HG03045 (cell line): ENCODE measurements around the gene RAB1A.
A peak's percentile ranks its signal among the peaks of the same experiment; 100 is the strongest.

Experiments used
- ATAC-seq: cut with Tn5 transposase; IDR thresholded peaks from one replicate; pipeline ENCODE4 v1.9.1; 2021; ENCODE audit warnings: mild to moderate bottlenecking, moderate library complexity; ENCODE audit not compliant: unreplicated experiment

The RAB1A gene

GRCh38 chr2:65062843-65063825 lies 66.8 kb downstream of the RAB1A start:
- no peak for ATAC-seq

DNA sequence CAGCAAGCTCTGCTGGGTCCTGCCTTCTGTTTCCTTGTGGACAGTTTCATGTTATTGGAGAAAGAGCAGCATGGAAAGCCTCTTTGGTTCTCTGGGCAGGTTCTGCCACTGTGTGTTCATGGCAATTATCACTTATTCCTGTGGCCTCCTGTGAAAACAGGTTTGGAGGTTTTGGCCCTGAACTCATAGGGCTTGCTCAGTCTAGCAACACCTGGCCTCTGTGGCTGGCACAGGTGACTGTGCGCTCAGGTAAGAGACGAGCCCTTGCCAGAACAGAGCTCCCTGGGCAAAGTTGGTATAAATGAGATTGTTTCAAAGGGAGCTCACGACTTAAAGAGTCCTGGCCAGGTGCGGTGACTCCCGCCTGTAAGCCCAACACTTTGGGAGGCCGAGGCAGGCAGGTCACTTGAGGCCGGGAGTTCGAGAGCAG lies 68.0 kb downstream of the RAB1A start:
- ATAC-seq: no peak

- ATAC-seq: no peak
Observed at GRCh38 chr2:65061146-65061909, 68.6 kb downstream of the RAB1A start.

DNA sequence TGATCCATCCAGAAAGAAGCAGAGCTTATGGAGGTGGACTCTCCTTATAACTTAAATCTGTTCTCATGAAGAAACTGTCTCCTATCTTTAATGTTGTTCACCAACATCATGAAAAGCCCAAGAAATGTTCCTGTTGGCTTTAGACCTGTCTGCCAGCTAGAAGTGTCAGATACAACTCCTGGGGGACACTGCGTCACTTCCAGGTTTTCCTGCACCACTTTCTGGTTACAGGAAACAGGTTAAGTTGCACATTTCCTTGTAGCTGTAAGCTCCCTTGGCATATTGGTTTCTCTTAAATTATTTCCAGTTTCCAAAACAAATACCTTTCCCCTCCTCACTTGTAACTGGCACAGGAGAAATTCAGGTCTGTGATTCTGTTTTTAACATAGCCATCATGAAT lies 70.8 kb downstream of the RAB1A start:
- no peak for ATAC-seq

DNA sequence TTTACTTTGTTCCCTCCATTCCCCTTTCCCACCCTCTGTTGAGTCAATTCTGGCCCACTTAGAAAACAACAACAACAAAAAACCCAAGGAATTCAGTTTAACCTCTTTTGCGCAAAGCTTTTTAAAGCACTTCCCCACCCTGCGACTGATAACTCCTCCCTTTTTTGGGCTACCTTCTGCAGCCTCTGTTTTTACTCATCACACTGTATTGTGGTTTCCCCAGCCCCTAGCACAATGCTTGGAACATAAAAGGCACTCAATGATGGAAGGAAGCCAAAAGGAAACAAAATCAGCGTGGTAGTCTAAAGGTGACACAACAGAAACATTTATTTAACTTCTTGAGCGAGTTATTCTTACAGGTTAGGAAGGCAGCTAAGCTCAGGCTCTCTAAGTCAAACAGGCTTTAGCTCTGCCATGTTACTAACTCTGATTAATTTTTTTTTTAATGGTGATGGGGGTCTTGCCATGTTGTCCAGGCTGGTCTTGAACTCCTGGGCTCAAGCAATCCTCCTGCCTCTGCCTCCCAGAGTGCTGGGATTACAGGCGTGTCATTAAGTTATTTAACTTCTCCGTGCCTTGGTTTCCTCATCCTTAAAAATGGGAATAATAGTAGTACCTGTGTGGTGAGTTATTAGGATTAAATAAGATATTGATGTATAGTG lies 72.4 kb downstream of the RAB1A start:
- peak; percentile 22 for ATAC-seq

DNA sequence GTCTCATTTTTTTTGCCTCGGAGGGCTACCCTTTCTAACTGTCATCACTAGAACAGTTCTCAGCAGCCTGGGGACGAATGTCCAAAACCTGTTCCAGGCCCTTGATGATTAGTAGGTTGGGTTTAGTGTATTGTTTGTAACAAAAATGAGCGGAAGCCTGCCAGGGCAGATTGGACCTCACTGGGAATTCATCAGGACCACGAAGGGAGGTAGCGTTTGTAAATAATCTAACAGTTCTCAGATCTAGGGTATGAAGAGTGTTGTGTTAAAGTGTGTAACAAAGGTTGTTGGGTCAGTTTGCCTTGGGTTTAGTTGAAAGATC lies 72.9 kb downstream of the RAB1A start:
- ATAC-seq: no peak

DNA sequence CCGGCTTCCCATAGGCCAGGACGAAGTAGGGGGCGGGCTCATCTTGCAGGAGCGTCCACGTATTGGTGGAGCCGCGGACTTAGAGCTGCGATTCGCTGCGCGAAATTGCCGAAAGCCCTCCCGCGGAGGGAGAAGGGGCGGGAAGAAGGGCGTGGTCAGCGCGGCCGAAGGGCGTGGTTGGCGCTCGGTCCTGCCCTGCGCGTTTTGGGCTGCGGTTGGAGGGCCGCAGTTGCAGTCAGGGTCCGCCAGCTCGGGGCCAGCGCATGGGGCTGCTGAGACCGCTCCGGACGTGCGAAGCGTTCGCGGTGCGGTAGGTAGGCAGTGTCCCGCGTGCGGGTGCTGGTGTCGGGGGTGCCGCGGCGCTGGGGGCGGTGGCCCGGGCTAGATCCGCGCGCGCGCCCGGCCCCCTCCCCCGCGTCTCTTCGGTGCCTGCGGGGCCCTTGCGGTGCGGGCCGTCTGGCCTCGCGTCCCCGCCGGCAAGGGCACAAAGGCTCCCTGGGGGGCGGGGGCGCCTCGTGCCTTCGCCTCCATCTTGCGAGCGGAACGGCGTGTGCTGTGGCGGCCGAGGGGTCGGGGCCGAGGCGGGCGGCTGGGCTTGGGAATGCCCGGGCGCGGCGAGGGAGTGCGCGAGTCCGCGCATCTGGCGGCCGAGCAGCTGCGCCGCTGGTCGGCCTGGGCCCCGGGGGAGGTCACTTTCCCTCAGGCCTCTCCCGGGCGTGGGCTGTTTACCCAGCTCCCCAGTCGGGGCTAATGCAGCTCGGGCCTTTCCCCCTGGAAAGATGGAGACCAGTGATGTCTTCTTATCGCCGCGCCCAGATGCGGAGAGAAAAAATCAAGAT lies 73.5 kb downstream of the RAB1A start, which contains the start of gene CEP68:
Gene CEP68, plus strand, starts transcription at position 202 of the 839 bp plus-strand sequence. CDS start 13,029 bp downstream, outside the sequence.
- peak; percentile 85 for ATAC-seq

- peak; percentile 43 for ATAC-seq
Observed at GRCh38 chr2:65055422-65056214, 74.3 kb downstream of the RAB1A start.

DNA sequence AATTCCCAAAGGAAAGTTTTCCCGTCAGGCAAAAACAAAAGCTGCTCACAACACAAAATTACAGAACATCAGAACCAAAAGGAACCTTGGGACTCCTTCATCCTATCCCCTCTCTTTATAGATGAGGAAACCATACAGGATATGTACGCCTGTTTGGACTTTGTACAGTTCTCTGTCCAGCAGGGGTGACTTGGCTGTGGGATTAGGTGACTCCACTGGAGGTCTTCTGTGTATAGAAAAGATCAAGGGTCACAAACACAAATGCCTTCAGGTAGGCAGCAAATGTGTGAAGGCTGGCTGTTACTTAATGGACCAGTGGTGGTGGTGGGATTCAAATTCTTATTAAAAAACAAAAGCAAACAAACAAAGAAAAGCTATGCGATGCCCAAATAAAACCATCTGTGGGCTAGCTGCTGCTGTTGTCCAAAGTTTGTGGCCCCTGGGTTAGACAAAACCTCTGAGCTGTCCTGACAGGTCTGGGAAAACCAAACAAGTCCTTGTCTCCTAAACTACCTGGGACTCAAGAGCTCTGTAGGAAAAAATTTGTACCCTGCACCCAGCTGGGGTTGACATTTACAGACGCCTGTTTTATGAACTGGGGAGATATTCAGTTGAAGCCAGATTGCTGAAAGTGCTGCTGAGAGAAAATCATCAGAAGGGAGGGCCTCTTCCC lies 75.0 kb downstream of the RAB1A start:
- no peak for ATAC-seq

- ATAC-seq: peak; percentile 44
Observed at GRCh38 chr2:65053199-65053598, 76.7 kb downstream of the RAB1A start.

- ATAC-seq: no peak
Observed at GRCh38 chr2:65050931-65051330, 79.0 kb downstream of the RAB1A start.

DNA sequence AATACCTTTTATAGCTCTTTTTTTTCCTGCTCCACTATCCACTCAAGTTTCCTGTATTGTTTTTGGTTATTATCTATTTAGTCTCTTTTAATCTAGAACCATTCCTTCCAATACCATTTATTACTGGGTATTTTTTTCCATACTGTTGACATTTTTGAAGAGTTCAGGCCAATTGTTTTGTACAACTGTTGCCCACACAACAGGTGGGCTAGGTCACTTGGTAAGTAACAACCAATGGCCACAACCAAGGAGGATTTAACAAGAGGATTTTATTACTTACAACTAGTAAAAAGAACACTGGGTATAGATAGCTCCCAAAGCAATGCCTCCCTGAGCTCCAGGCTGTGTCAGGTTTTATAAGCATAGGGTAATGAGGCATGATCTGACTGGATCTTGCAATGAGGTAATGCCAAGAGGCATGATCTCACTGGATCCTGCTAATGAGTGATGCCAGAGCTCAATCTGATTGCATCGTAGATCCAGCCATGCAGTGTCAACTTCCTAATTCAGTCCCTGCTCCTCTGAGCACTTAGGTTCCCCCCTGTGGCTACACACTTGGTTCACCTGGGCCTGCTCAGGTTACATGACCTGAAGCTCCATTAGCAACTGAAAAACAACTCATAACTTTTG lies 80.8 kb downstream of the RAB1A start:
- no peak for ATAC-seq

DNA sequence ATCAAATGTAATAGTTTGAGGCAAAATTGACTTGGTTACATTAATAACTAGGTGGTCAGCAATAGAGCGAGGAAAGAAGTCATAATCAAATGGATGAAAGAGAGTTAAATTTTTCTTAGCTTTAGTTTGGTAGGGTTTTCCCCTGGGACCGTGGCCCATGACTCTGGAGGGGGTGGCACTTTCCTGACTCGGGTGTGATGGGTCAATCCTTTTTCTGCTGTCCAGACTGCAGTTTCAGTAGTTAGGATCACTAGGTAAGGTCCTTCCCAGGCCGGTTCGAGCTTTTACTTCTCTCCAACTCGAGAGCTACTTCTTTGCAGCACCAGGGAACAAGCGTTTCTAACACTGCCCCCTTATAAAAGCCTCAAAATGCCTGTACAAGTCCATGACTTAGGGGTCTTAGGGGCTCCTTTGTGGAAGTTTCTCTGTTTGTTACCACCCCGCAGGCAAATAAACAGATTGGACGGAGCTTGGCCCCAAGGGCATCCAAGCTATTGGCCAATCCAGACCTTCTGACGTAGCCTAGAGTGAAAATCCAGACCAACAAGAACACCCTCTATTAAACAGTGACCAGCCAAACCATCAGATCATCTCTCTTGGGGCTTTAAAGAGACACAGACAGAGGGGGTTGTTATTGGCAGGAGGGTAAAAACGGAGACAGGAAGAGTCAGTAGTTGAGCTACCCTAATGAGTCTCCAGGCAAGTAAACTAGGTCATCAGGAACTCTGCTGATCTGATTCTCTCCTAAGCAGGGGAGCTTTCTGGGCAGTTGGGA lies 83.1 kb downstream of the RAB1A start:
- no peak for ATAC-seq

DNA sequence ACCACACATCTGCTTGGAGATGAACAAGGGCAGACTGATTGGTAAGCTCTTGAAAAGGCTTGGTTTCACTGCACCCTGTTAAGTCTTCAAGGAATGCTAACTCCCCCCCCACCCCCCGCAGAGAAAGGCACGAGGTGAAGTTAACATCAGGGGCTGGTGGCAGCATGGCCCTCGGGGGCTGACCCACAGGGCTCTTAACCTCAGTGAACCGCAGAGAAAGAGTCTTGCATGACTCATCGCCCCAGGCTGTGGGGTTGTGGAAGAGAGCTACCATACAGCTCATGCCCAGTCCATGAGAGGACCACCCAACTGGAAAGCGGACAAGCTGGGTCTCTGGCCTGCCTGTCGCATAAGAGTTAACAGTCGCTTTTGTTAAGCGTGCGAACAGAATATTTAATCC lies 84.3 kb downstream of the RAB1A start:
- no peak for ATAC-seq

- no peak for ATAC-seq
Observed at GRCh38 chr2:65044097-65044735, 85.7 kb downstream of the RAB1A start.

DNA sequence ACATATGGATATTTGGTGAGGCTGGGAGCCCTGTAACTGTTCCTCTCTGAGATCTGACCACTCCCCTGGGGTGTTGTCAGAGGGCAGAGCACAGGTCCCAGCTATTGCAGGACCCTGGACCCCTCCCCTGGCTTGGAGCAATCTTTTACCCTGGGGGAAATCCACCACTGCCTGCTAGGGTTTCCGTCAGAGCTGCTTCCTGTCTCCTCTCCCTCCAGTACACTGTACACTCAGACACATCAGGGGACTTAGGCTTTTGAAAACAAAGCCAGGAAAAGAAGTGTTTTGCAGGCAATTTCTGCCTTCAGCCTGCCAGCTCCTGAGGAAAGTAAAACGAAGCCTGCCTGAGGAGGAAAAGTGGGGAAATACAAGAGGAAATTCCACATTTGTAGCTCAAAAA lies 86.9 kb downstream of the RAB1A start:
- no peak for ATAC-seq
